ENCODE results near the gene RNASE11.
A peak's percentile ranks its signal among the peaks of the same experiment; 100 is the strongest.

Gene RNASE11

GRCh38 chr14:20610002-20610765 is 22.4 kb upstream of the RNASE11 start:
- no peaks in the 10 kb centered on the region for H3K9me3 ChIP-seq (ENCODE audit: control insufficient read depth, insufficient read depth, low read depth, low read length)
- peak overlapping the region; percentile 76 for H3K27ac ChIP-seq (ENCODE audit: extremely low read depth, low read depth, low read length)
- POLR2A ChIA-PET: interaction anchor here (0.8 to 1.3 kb wide), 4 partner anchors 71 to 268 kb away, joined by 3 to 11 read pairs (median 4); partner anchors contain the start of gene PARP2
- TF ChIP-seq ZNF48 (tag by site-specific recombination; IDR thresholded peaks at IDR 0.05): no peak
- TF ChIP-seq ZBTB21 (tag by site-specific recombination; IDR thresholded peaks at IDR 0.05): peak; percentile 44; the same call in 1 of the 2 replicates
- 0 out of 2 replicates have a peak, but pooled peaks have one; percentile 3 for TF ChIP-seq ZNF146 (tag by site-specific recombination; IDR thresholded peaks at IDR 0.05)
- no peak for TF ChIP-seq ZSCAN16 (tag by site-specific recombination; IDR thresholded peaks at IDR 0.05)
- TF ChIP-seq ZNF558 (tag by site-specific recombination; IDR thresholded peaks at IDR 0.05): peak; percentile 49; the same call in 1 of the 2 replicates
- TF ChIP-seq YY1 (tag by site-specific recombination; IDR thresholded peaks at IDR 0.05): peak; percentile 51; the same call in 1 of the 2 replicates
- TF ChIP-seq ZSCAN23 (tag by site-specific recombination; IDR thresholded peaks at IDR 0.05): peak; percentile 86
- TF ChIP-seq ZNF548 (tag by site-specific recombination; IDR thresholded peaks at IDR 0.05): no peak
- 0 out of 2 replicates have a peak, but pooled peaks have one; percentile 45 for TF ChIP-seq ZNF37A (tag by site-specific recombination; IDR thresholded peaks at IDR 0.05)
- TF ChIP-seq ZNF76 (tag by site-specific recombination; IDR thresholded peaks at IDR 0.05; ENCODE audit: borderline replicate concordance, low read depth): peak; percentile 62
- TF ChIP-seq ZNF416 (tag by site-specific recombination; IDR thresholded peaks at IDR 0.05): no peak
- TF ChIP-seq SP3 (tag by site-specific recombination; IDR thresholded peaks at IDR 0.05): peak; percentile 40; the same call in 1 of the 2 replicates
- 0 out of 2 replicates have a peak, but pooled peaks have one; percentile 23 for TF ChIP-seq KLF1 (tag by site-specific recombination; IDR thresholded peaks at IDR 0.05)
- TF ChIP-seq SCRT2 (tag by site-specific recombination; IDR thresholded peaks at IDR 0.05): no peak
- no peak for TF ChIP-seq ZBTB49 (tag by site-specific recombination; IDR thresholded peaks at IDR 0.05; ENCODE audit: low read depth)
- peak; percentile 27; the same call in 1 of the 2 replicates for TF ChIP-seq ZBTB44 (tag by site-specific recombination; IDR thresholded peaks at IDR 0.05)
- TF ChIP-seq ZNF518A (tag by site-specific recombination; conservative IDR thresholded peaks at IDR 0.05; ENCODE audit: low read depth): 0 out of 2 replicates have a peak, but pooled peaks have one; percentile 15
- TF ChIP-seq ZNF335 (tag by site-specific recombination; conservative IDR thresholded peaks at IDR 0.05): no peak
- TF ChIP-seq ZBTB8A (tag by site-specific recombination; IDR thresholded peaks at IDR 0.05): peak; percentile 87
- TF ChIP-seq ZNF692 (tag by site-specific recombination; IDR thresholded peaks at IDR 0.05): peak; percentile 75
- peak; percentile 85 for TF ChIP-seq ZBTB6 (tag by site-specific recombination; IDR thresholded peaks at IDR 0.05)

More at GRCh38 chr14:20610002-20610765, 22.4 kb upstream of the RNASE11 start:
- Histone ChIP-seq H3K4me1 (ENCODE audit: control insufficient read depth, insufficient read depth, low read length) (peaks cover 9% of the 10 kb centered on the region), H3K36me3 (ENCODE audit: control insufficient read depth in 2 of 2, insufficient read depth in 1 of 2, low read length in 2 of 2) (no peaks in the 10 kb centered on the region), H3K4me3 (ENCODE audit: low read depth, low read length) (peak overlapping the region; percentile 98)
- CTCF ChIA-PET: interaction anchor here (0.6 to 3.0 kb wide), 21 partner anchors 13 to 956 kb away, joined by 3 to 28 read pairs (median 4); partner anchors contain the start of genes ANG and RNASE4

Data from HEK293 (cell line).